AG04449 (cell line): ENCODE measurements around the gene ACTC1.

Experiments
- CTCF ChIA-PET: fragments of 350-600 bp; formaldehyde crosslinking; extraction: SDS; loops from one replicate; lab custom pipeline; 2021; ENCODE audit warnings: antibody characterized with exemption; lab: Yijun Ruan, JAX
- POLR2A ChIA-PET: fragments of 400-600, 350-600 bp; formaldehyde crosslinking; extraction: SDS; loops from one replicate; lab custom pipeline; 2020; ENCODE audit warnings: antibody characterized with exemption, inconsistent platforms; lab: Yijun Ruan, JAX
- DNase-seq: peaks from one replicate; pipeline ENCODE4 v3.0.0-alpha.2; 2010; ENCODE audit warnings: low read depth, low spot score
- H3K4me3 ChIP-seq: 2 replicates; pipeline ENCODE4 v1.5.1; 2011; ENCODE audit warnings: low read depth, mild to moderate bottlenecking, control low read depth, low read length
- CTCF ChIP-seq: IDR thresholded peaks from one replicate; pipeline ENCODE4 v1.5.1; 2011; ENCODE audit warnings: mild to moderate bottlenecking, moderate library complexity, low read length, control low read depth, inconsistent platforms; ENCODE audit not compliant: insufficient read depth; ENCODE audit errors: missing control alignments

The ACTC1 gene

GRCh38 chr15:34786206-34786605 lies 9.1 kb downstream of the ACTC1 start:
- H3K4me3 ChIP-seq, result no peak overlapping the region
- no peak for DNase-seq
- no peak for TF ChIP-seq CTCF
- CTCF ChIA-PET, result no interaction called here
- POLR2A ChIA-PET, result no interaction called here

GRCh38 chr15:34783991-34784390 lies 11.4 kb downstream of the ACTC1 start:
- H3K4me3 ChIP-seq, result no peak overlapping the region
- no peak for DNase-seq
- CTCF ChIA-PET, result interaction anchor here (1.1 kb wide), 1 partner anchor 76 kb away, joined by 5 read pairs; no protein-coding TSS in a partner anchor
- no peak for TF ChIP-seq CTCF
- POLR2A ChIA-PET, result no interaction called here

GRCh38 chr15:34783431-34783830 lies 11.9 kb downstream of the ACTC1 start:
- ChIA-PET POLR2A (no interaction called here), CTCF (no interaction called here)
- DNase-seq, result no peak
- no peak for TF ChIP-seq CTCF
- H3K4me3 ChIP-seq, result no peak overlapping the region

GRCh38 chr15:34782901-34783300 lies 12.4 kb downstream of the ACTC1 start:
- ChIA-PET CTCF (no interaction called here), POLR2A (no interaction called here)
- no peak for DNase-seq
- no peak overlapping the region for H3K4me3 ChIP-seq
- TF ChIP-seq CTCF, result no peak

GRCh38 chr15:34780725-34781124 lies 14.6 kb downstream of the ACTC1 start:
- no peak for DNase-seq
- CTCF ChIA-PET, result no interaction called here
- no peak overlapping the region for H3K4me3 ChIP-seq
- TF ChIP-seq CTCF, result no peak
- POLR2A ChIA-PET, result no interaction called here

GRCh38 chr15:34776606-34777105 lies 18.7 kb downstream of the ACTC1 start:
- H3K4me3 ChIP-seq, result no peak overlapping the region
- DNase-seq, result no peak
- POLR2A ChIA-PET, result no interaction called here
- CTCF ChIA-PET, result no interaction called here
- no peak for TF ChIP-seq CTCF
